GM06990 (cell line): ENCODE data around the gene PGAM5.

Experiments
- DNase-seq: peaks from one replicate; pipeline ENCODE4 v3.0.0-alpha.2; 2011; ENCODE audit not compliant: insufficient read length; ENCODE audit errors: extremely low read depth
- H3K27me3 ChIP-seq: replicated peaks from 2 replicates; pipeline ENCODE4 v1.6.0; 2011; ENCODE audit warnings: low read length; ENCODE audit not compliant: control insufficient read depth, insufficient read depth
- H3K36me3 ChIP-seq: 2 replicates; pipeline ENCODE4 v1.5.1; 2011; ENCODE audit warnings: low read length; ENCODE audit not compliant: control insufficient read depth, insufficient read depth
- H3K4me3 ChIP-seq: replicated peaks from 2 replicates; pipeline ENCODE4 v1.5.1; 2011; ENCODE audit warnings: low read depth, mild to moderate bottlenecking, control low read depth, low read length
- CTCF ChIP-seq: IDR thresholded peaks from 2 replicates; pipeline ENCODE4 v1.5.1; 2011; ENCODE audit warnings: low read length, control low read depth, mild to moderate bottlenecking, inconsistent platforms; ENCODE audit not compliant: insufficient read depth, poor library complexity, severe bottlenecking

PGAM5 gene

GRCh38 chr12:132734206-132734605 lies 23.6 kb downstream of the PGAM5 start:
- Histone ChIP-seq H3K4me3 (no peak overlapping the region), H3K36me3 (peaks cover 48% of the 10 kb centered on the region), H3K27me3 (no peaks in the 10 kb centered on the region)
- TF ChIP-seq CTCF, result no peak
- DNase-seq, result no peak

- no peak for DNase-seq
- TF ChIP-seq CTCF, result no peak
- Histone ChIP-seq H3K27me3 (no peaks in the 10 kb centered on the region), H3K4me3 (no peak overlapping the region), H3K36me3 (peaks cover 53% of the 10 kb centered on the region)
Observed at GRCh38 chr12:132735496-132735895, 24.9 kb downstream of the PGAM5 start.

- peaks cover 51% of the 10 kb centered on the region for H3K36me3 ChIP-seq
Observed at GRCh38 chr12:132736378-132736777, 25.7 kb downstream of the PGAM5 start.

GRCh38 chr12:132736913-132737312 lies 26.3 kb downstream of the PGAM5 start:
- H3K36me3 ChIP-seq, result peaks cover 47% of the 10 kb centered on the region
- no peak overlapping the region for H3K4me3 ChIP-seq
- no peak for TF ChIP-seq CTCF
- H3K27me3 ChIP-seq, result no peaks in the 10 kb centered on the region
- no peak for DNase-seq

More at GRCh38 chr12:132736378-132736777, 25.7 kb downstream of the PGAM5 start:
- Histone ChIP-seq H3K27me3 (no peaks in the 10 kb centered on the region), H3K4me3 (no peak overlapping the region)
- no peak for TF ChIP-seq CTCF
- no peak for DNase-seq

- TF ChIP-seq CTCF, result no peak
- Histone ChIP-seq H3K36me3 (peaks cover 49% of the 10 kb centered on the region), H3K4me3 (no peak overlapping the region), H3K27me3 (no peaks in the 10 kb centered on the region)
- no peak for DNase-seq
Observed at GRCh38 chr12:132739600-132740312, 29.1 kb downstream of the PGAM5 start.

- TF ChIP-seq CTCF, result no peak
- no peak for DNase-seq
- H3K4me3 ChIP-seq, result no peak overlapping the region
- peaks cover 50% of the 10 kb centered on the region for H3K36me3 ChIP-seq
- no peaks in the 10 kb centered on the region for H3K27me3 ChIP-seq
Observed at GRCh38 chr12:132740313-132740646, 29.6 kb downstream of the PGAM5 start.
